ENCODE data around the gene DCDC2C. TPM values are rescaled to one million over a fixed set of nuclear protein-coding genes. Genes with fewer than 3 reads are reported as not detected.

The DCDC2C gene
- polyA plus RNA-seq, 3 donors = not detected

DNA sequence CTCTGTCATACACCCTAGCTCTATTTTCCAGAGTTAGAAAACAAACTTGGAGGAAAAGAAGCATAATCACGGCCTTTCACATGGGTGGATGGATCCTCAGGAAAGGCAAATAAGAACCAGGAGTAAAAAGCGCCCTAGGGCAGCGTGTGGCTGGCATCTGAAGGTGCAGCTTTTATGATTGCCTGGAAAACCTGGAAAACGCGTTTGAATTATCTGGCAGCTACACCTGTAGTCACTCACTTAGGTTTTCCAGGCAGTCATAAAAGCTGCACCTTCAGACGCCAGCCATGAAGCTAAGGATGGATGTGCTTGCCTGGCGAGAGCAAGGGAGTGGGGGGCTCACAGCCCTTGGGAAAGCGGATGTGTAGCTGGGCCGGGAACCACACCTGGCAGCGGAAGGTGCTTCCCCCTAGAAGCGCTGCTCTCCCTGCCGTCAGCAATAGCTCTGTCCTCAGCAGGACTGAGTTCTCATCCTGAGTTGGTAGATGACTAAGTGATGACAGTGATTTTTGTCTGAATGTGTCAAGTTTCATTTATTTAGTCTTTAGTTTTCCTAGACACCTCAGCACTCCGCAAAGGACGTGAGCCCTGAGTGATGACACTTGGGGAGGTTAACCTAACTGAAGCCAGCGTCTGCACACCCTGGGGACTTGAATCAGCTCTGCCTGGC is 82.0 kb downstream of the DCDC2C start:
- intact Hi-C loops (cut with micrococcal nuclease) = no loop called here
- TF ChIP-seq, protein P1, sequence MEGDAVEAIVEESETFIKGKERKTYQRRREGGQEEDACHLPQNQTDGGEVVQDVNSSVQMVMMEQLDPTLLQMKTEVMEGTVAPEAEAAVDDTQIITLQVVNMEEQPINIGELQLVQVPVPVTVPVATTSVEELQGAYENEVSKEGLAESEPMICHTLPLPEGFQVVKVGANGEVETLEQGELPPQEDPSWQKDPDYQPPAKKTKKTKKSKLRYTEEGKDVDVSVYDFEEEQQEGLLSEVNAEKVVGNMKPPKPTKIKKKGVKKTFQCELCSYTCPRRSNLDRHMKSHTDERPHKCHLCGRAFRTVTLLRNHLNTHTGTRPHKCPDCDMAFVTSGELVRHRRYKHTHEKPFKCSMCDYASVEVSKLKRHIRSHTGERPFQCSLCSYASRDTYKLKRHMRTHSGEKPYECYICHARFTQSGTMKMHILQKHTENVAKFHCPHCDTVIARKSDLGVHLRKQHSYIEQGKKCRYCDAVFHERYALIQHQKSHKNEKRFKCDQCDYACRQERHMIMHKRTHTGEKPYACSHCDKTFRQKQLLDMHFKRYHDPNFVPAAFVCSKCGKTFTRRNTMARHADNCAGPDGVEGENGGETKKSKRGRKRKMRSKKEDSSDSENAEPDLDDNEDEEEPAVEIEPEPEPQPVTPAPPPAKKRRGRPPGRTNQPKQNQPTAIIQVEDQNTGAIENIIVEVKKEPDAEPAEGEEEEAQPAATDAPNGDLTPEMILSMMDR (IDR thresholded peaks at IDR 0.05) = no peak
- no peak overlapping the region for H2AFZ ChIP-seq (ENCODE audit: insufficient read depth, low read depth, low read length, poor library complexity, severe bottlenecking)
- H3K27ac Mint-ChIP-seq = no peak overlapping the region
- H3K4me1 Mint-ChIP-seq = peaks cover 3% of the 10 kb centered on the region
- H3K4me3 ChIP-seq (replicated peaks in 1 of 3; ENCODE audit: low read depth in 2 of 3, low read length in 3 of 3) = no peak overlapping the region
- no peaks in the 10 kb centered on the region for H3K36me3 Mint-ChIP-seq
- H3K4me3 Mint-ChIP-seq = no peak overlapping the region
- H3K4me1 ChIP-seq (ENCODE audit: control insufficient read depth in 1 of 2, insufficient read depth in 2 of 2, low read length in 2 of 2) = peaks cover 2 to 4% of the 10 kb centered on the region in 2 donors
- peaks cover 1 to 3% (median 2%) of the 10 kb centered on the region in 3 donors for H3K27me3 Mint-ChIP-seq (ENCODE audit: low read depth in 3 of 3)
- no peak overlapping the region for H3K9ac ChIP-seq (ENCODE audit: insufficient read depth, low read length, poor library complexity, severe bottlenecking)
- H3K27me3 ChIP-seq (ENCODE audit: control insufficient read depth in 2 of 2, insufficient read depth in 2 of 2, low read length in 2 of 2) = no peaks in the 10 kb centered on the region
- H4K20me1 ChIP-seq (ENCODE audit: insufficient read depth, low read length) = no peaks in the 10 kb centered on the region
- H3K79me2 ChIP-seq (ENCODE audit: insufficient read depth, low read length) = no peaks in the 10 kb centered on the region
- no peak overlapping the region for H3K27ac ChIP-seq (ENCODE audit: low read depth in 1 of 2, low read length in 2 of 2)
- no peak overlapping the region for H3K4me2 ChIP-seq (replicated peaks; ENCODE audit: extremely low read depth, low read length, poor library complexity, severe bottlenecking)
- WGBS (ENCODE audit: insufficient coverage) = 92% methylated on average over 11 of the region's 15 CpGs
- H3K9me3 ChIP-seq (replicated peaks in 1 of 2; ENCODE audit: control insufficient read depth in 1 of 2, insufficient read depth in 1 of 2, low read length in 2 of 2) = no peaks in the 10 kb centered on the region
- DNase-seq = no peak
- H3K9me3 Mint-ChIP-seq = peaks cover 0 to 3% (median 0%) of the 10 kb centered on the region in 7 donors
- H3K36me3 ChIP-seq (replicated peaks in 1 of 2; ENCODE audit: control insufficient read depth in 1 of 2, insufficient read depth in 2 of 2, low read length in 2 of 2) = no peaks in the 10 kb centered on the region

DNA sequence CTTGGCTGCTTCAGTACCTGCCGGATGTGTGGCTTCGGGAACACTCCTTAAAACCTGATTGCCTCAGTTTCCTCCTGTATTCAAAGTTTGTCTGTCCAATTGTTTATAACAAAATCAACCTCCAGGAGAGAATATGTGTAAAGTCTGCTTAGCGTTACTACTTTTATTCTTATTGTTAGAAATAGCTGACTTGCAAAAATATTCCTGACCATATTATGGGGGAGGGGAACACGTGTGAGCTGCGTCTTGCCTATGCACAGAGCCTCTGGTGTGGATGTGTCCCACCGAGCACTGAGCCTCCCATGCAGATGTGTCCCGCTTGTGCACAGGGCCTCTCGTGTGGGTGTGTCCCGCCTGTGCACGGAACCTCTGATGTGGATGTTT is 82.5 kb downstream of the DCDC2C start:
- no peaks in the 10 kb centered on the region for H3K79me2 ChIP-seq (ENCODE audit: insufficient read depth, low read length)
- Mint-ChIP-seq H3K9me3 (peaks cover 0 to 7% (median 0%) of the 10 kb centered on the region in 7 donors), H3K36me3 (no peaks in the 10 kb centered on the region), H3K27ac (no peak overlapping the region), H3K4me1 (no peaks in the 10 kb centered on the region), H3K4me3 (no peak overlapping the region), H3K27me3 (ENCODE audit: low read depth in 3 of 3) (peaks cover 1 to 2% (median 1%) of the 10 kb centered on the region in 3 donors)
- H3K4me1 ChIP-seq (ENCODE audit: control insufficient read depth in 1 of 2, insufficient read depth in 2 of 2, low read length in 2 of 2) = no peaks in the 10 kb centered on the region
- no peak overlapping the region for H3K27ac ChIP-seq (ENCODE audit: low read depth in 1 of 2, low read length in 2 of 2)
- H4K20me1 ChIP-seq (ENCODE audit: insufficient read depth, low read length) = no peaks in the 10 kb centered on the region
- H2AFZ ChIP-seq (ENCODE audit: insufficient read depth, low read depth, low read length, poor library complexity, severe bottlenecking) = no peak overlapping the region
- intact Hi-C loops (cut with micrococcal nuclease) = no loop called here
- no peaks in the 10 kb centered on the region for H3K27me3 ChIP-seq (ENCODE audit: control insufficient read depth in 2 of 2, insufficient read depth in 2 of 2, low read length in 2 of 2)
- no peaks in the 10 kb centered on the region for H3K36me3 ChIP-seq (replicated peaks in 1 of 2; ENCODE audit: control insufficient read depth in 1 of 2, insufficient read depth in 2 of 2, low read length in 2 of 2)
- H3K9ac ChIP-seq (ENCODE audit: insufficient read depth, low read length, poor library complexity, severe bottlenecking) = no peak overlapping the region
- no peak overlapping the region for H3K4me2 ChIP-seq (replicated peaks; ENCODE audit: extremely low read depth, low read length, poor library complexity, severe bottlenecking)
- DNase-seq = no peak
- no peak overlapping the region for H3K4me3 ChIP-seq (replicated peaks in 1 of 3; ENCODE audit: low read depth in 2 of 3, low read length in 3 of 3)
- 97% methylated on average over 7 of the region's 10 CpGs for WGBS (ENCODE audit: insufficient coverage)
- TF ChIP-seq, protein P1 (IDR thresholded peaks at IDR 0.05) = no peak
- no peaks in the 10 kb centered on the region for H3K9me3 ChIP-seq (replicated peaks in 1 of 2; ENCODE audit: control insufficient read depth in 1 of 2, insufficient read depth in 1 of 2, low read length in 2 of 2)

All from CD14-positive monocyte (primary cell).